Prostate gland (tissue), 2 donors: ENCODE results near the gene TP53I11. TPM values are rescaled to one million over a fixed set of nuclear protein-coding genes. Genes with fewer than 3 reads are reported as not detected.

Experiments used
- DNase-seq: peaks from one replicate; pipeline ENCODE4 v3.0.0-alpha.2; 2019; ENCODE audit warnings: low spot score
- H3K27ac ChIP-seq, 2 donors: fragments of 200-600 bp; sonication (generic); 2 replicates each; pipeline ENCODE4 v1.5.1; 2017 to 2019
- H3K27me3 ChIP-seq: fragments of 200-600 bp; sonication (generic); replicated peaks from 2 replicates; pipeline ENCODE4 v1.5.1; 2019; ENCODE audit not compliant: insufficient read depth
- H3K36me3 ChIP-seq, 2 donors: fragments of 200-600 bp; sonication (generic); 1 replicate in 1 of 2; 2 replicates in 1 of 2; pipeline versions ENCODE4 v1.5.1 to v1.8.1; 2017 to 2019
- H3K4me1 ChIP-seq: fragments of 200-600 bp; sonication (generic); replicated peaks from 2 replicates; pipeline ENCODE4 v1.5.1; 2019
- H3K4me3 ChIP-seq, 2 donors: fragments of 200-600 bp; sonication (generic); 2 replicates each; pipeline ENCODE4 v1.5.1; 2017 to 2019
- H3K9me3 ChIP-seq: fragments of 200-600 bp; sonication (generic); 2 replicates; pipeline ENCODE4 v1.5.1; 2017
- CTCF ChIP-seq, 4 experiments: fragments of 200-600 bp in 2 of 4; fragments of 450-650 bp in 2 of 4; sonication (generic) in 2 of 4; IDR thresholded peaks; 1 replicate in 3 of 4; 2 replicates in 1 of 4; pipeline ENCODE4 v1.5.1; 2016 to 2019; ENCODE audit warnings: antibody characterized with exemption in 4 of 4, mild to moderate bottlenecking in 2 of 4, moderate library complexity in 2 of 4
- POLR2A ChIP-seq: fragments of 450-650 bp; IDR thresholded peaks from one replicate; pipeline ENCODE4 v1.6.1; 2016; ENCODE audit warnings: antibody characterized with exemption, mild to moderate bottlenecking
- POLR2AphosphoS5 ChIP-seq: sonication (generic); formaldehyde crosslinking; IDR thresholded peaks from one replicate; pipeline ENCODE4 v1.6.1; 2017; ENCODE audit warnings: antibody characterized with exemption
- WGBS: methylation state at CpG from one replicate; pipeline ENCODE4 v1.1.5; 2018; 5-methylcytosine and 5-hydroxymethylcytosine counted together
- intact Hi-C: fragments of 100-400 bp; cut with DNase I; formaldehyde crosslinking; loops from one replicate; pipeline ENCODE4 v1.14.2; 2022
- total RNA-seq, 2 donors: library from RNA; depleted of rRNA; stranded (reverse); fragments of >200 nt; gene quantifications; one replicate each; pipeline ENCODE4 v1.1.0, GENCODE V29; 2016

Gene TP53I11
- total RNA-seq, 2 donors from 2014 or later, result 72.0 to 115 TPM

GRCh38 chr11:44889266-44889665 is 61.4 kb downstream of the TP53I11 start:
- no peaks in the 10 kb centered on the region for H3K4me1 ChIP-seq
- H3K4me3 ChIP-seq, result no peak overlapping the region
- intact Hi-C loops, result no loop called here
- no peaks in the 10 kb centered on the region for H3K36me3 ChIP-seq
- no peaks in the 10 kb centered on the region for H3K27me3 ChIP-seq
- TF ChIP-seq CTCF (IDR thresholded peaks at IDR 0.05), result no peak
- TF ChIP-seq POLR2A, result no peak
- TF ChIP-seq POLR2AphosphoS5, result no peak
- no peak overlapping the region for H3K27ac ChIP-seq
- WGBS, result 75% methylated on average over 1 of the region's 1 CpG
- no peaks in the 10 kb centered on the region for H3K9me3 ChIP-seq
- DNase-seq, result no peak

GRCh38 chr11:44887636-44888035 is 63.0 kb downstream of the TP53I11 start:
- WGBS, result 72% methylated on average over 3 of the region's 3 CpGs
- Histone ChIP-seq H3K4me3 (no peak overlapping the region), H3K27me3 (no peaks in the 10 kb centered on the region), H3K4me1 (no peaks in the 10 kb centered on the region), H3K36me3 (no peaks in the 10 kb centered on the region), H3K9me3 (no peaks in the 10 kb centered on the region), H3K27ac (no peak overlapping the region)
- TF ChIP-seq POLR2A (no peak), POLR2AphosphoS5 (no peak), CTCF (IDR thresholded peaks at IDR 0.05) (no peak)
- no peak for DNase-seq
- intact Hi-C loops, result no loop called here

- no peaks in the 10 kb centered on the region for H3K36me3 ChIP-seq
- WGBS, result 39% methylated on average over 3 of the region's 3 CpGs
- intact Hi-C loops, result no loop called here
- TF ChIP-seq POLR2AphosphoS5, result no peak
- TF ChIP-seq CTCF (IDR thresholded peaks at IDR 0.05), result no peak
- no peak for TF ChIP-seq POLR2A
- DNase-seq, result no peak
- no peaks in the 10 kb centered on the region for H3K9me3 ChIP-seq
- H3K27me3 ChIP-seq, result no peaks in the 10 kb centered on the region
- no peak overlapping the region for H3K27ac ChIP-seq
- no peak overlapping the region for H3K4me3 ChIP-seq
- no peaks in the 10 kb centered on the region for H3K4me1 ChIP-seq
Observed at GRCh38 chr11:44886790-44887140, 63.9 kb downstream of the TP53I11 start.

- H3K27me3 ChIP-seq, result no peaks in the 10 kb centered on the region
- intact Hi-C loops, result no loop called here
- H3K4me3 ChIP-seq, result no peak overlapping the region
- DNase-seq, result no peak
- no peak for TF ChIP-seq CTCF (IDR thresholded peaks at IDR 0.05)
- no peak for TF ChIP-seq POLR2A
- TF ChIP-seq POLR2AphosphoS5, result no peak
- H3K9me3 ChIP-seq, result no peaks in the 10 kb centered on the region
- no peaks in the 10 kb centered on the region for H3K36me3 ChIP-seq
- no peak overlapping the region for H3K27ac ChIP-seq
- no peaks in the 10 kb centered on the region for H3K4me1 ChIP-seq
- 68% methylated on average over 13 of the region's 13 CpGs for WGBS
Observed at GRCh38 chr11:44885919-44886789, 64.5 kb downstream of the TP53I11 start.

- TF ChIP-seq POLR2AphosphoS5 (no peak), POLR2A (no peak), CTCF (IDR thresholded peaks at IDR 0.05) (no peak)
- intact Hi-C loops, result no loop called here
- Histone ChIP-seq H3K27ac (no peak overlapping the region), H3K27me3 (no peaks in the 10 kb centered on the region), H3K4me3 (no peak overlapping the region), H3K4me1 (no peaks in the 10 kb centered on the region), H3K9me3 (no peaks in the 10 kb centered on the region), H3K36me3 (no peaks in the 10 kb centered on the region)
- 80% methylated on average over 12 of the region's 12 CpGs for WGBS
- no peak for DNase-seq
Observed at GRCh38 chr11:44885065-44885810, 65.4 kb downstream of the TP53I11 start.
